ENCODE data around the gene GALNT3.

The GALNT3 gene

DNA sequence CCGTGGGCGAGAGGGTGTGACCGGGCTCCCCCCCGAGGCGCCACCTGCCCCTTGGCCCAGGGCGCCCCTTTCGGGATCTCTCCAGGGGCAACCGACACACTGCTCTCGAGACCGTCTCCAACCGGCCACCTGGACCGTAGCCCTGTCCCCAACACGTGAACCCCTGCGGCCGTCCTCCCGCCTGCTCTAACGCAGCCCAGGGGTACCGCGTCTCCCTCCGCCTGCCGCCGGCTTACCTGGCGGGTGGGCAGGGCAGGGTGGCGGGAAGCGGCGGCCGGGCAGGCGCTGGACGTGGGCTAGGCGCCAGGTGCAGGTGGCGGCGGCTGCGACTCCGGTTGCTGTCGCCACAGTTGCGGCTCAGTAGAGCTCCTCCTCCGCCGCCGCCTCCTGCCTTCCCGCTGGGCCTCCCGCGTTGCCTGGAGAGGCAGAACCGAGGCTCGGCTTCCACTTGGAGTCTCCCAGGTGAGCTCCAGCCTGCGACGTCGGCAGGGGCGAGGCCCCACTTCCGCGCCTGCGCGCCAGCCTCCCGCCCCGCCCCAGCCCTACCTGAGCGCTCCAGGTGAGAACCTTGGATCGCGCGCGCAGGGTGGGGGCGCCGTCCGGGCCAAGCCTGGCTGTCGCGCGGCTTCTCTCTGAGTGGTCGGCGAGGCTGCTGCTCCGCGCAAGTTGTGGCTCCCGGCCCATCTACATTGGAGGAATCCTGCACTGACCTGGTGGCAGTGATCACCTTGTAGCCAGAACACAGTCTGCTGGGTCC lies at the start of gene GALNT3:
Gene GALNT3 (minus strand): TSS at position 469 of the 757 bp plus-strand sequence. CDS start 23,547 bp downstream, outside the sequence.
- FAIRE-seq, result no peak

DNA sequence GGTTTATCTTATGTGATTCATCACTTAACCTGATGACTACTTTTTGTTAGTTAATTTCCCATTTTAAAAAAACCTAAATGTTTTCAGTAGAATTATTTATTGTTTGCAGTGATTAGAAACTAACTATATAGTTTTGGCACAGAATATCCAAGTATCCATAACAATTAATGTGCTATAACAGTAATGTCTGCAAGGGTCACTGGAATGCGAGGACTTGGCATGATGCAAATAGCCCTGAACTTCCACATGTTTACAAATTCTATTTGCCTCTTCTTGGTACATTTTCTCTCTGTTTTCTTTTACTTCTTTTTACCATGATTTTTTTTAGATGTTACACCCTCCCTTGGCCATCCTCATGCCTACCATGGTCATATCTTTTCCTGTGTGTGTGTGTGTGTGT lies 49.3 kb upstream of the GALNT3 start:
- no peak for FAIRE-seq

DNA sequence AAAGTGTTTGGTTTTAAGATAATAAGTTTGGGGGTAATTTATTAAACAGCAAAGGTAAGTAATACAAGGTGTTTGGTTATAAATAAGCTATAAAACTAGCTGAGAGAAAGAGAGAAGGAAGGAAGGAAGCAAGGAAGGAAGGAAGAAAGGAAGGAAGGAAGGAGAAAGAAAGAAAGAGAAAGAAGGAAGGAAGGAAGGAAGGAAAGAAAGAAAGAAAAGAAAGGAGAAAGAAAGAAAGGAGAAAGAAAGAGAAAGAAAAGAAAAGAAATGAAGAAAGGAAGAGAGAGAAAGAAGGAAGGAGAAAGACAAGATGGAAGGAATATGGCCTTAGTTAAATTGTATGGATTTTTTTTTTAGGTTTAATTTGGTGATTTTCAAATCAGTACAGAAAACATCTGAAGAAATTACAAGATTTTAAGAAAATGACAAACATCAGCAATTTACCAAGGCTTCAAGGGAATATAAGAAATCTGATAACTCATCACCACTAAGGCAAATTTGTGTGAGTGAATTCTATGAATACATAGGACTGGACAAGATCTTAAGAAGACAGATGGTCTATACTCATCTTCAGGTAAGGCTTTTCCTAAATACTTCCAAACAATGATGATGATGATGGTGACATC lies 46.4 kb upstream of the GALNT3 start:
- FAIRE-seq, result no peak

DNA sequence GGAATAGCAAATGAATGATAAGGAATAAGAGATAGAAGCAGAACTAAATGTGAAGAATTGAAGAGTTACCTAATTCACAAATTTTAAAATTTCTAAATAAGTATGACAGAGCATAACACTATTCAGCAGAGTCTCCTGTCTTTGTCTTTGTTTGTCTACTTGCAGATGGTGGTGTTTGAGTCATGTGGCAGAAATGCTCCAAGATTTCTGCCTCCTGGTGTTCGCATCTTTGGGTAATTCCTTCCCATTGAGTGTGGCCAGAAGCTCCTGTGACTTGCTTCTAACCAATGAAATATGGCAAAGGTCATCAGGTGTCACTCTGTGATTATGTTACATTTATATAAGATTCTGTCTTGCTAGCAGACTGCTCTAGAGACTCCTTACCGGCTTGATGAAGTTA lies 45.6 kb upstream of the GALNT3 start:
- no peak for FAIRE-seq

DNA sequence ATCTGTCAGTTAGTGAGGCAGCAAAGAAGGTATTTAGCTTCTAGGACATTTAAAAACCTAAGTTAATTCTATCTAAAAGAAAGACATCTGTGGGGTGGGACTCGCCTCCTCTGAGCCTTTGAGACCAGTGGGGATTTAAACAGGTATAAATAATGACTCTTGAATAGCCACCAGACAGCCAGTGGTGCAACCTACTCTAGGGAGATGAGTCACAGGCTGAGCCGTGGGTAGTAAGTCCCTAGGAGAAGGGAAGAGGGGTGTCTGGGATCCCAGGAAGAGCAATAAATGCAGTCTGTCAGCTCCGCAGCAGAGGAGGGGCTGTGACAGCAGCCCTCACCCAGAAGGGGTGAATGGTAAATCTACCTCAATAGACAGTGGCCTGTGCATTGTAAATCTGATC lies 43.1 kb upstream of the GALNT3 start:
- no peak for FAIRE-seq

DNA sequence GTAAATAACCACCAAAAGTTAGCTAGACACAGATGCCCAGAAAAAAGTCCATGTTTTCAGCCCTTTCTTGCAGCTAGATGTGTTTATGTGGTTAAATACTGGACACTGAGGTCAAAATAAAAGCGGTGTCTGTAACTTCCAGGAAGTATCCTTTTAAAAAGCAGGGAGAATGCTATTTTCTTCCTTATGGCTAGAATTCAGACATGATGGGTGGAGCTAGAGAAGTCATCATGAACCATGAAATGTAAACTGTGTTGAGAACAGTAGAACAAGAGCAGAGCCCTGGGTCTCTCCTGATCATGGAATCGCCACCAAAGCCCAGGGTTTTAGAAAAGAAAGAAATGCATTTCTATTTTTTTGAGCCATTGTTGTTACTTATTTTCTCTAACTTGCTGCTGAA lies 41.3 kb upstream of the GALNT3 start:
- no peak for FAIRE-seq

DNA sequence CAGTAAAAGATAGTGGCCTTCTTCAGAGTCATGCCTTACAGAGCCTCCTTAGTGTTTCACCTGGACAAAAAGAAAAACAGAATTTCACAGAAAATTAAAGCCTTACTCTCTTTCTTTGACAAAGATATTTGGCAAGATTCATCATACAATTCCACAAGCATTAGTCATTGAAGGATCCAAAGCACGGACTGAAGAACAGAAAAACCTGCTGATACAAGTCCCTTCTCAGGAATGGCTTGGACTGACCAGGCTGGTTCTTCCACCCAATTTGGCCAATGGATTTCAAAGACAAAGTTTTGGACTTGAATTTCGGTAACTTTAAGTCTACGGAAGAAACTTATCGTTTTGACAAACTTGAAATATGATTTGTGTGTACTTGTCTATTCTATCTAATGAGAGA lies 39.1 kb upstream of the GALNT3 start:
- no peak for FAIRE-seq

DNA sequence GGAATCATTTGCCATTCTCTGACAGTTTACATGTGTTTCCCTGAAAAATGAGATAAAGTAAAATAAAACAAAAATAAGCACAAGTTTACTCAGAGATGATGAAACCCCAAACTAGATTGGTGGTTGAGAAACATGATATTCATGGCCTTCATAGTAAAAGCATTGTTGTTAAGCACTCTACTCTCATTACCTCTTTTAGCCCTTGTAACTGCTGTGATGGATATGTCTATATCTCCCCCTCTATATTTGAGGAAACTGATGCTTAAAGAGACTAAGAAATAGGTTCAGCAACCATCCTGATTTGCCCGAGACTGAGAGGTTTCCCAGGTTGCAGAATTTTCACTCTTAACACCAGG lies 33.9 kb upstream of the GALNT3 start:
- FAIRE-seq, result no peak

DNA sequence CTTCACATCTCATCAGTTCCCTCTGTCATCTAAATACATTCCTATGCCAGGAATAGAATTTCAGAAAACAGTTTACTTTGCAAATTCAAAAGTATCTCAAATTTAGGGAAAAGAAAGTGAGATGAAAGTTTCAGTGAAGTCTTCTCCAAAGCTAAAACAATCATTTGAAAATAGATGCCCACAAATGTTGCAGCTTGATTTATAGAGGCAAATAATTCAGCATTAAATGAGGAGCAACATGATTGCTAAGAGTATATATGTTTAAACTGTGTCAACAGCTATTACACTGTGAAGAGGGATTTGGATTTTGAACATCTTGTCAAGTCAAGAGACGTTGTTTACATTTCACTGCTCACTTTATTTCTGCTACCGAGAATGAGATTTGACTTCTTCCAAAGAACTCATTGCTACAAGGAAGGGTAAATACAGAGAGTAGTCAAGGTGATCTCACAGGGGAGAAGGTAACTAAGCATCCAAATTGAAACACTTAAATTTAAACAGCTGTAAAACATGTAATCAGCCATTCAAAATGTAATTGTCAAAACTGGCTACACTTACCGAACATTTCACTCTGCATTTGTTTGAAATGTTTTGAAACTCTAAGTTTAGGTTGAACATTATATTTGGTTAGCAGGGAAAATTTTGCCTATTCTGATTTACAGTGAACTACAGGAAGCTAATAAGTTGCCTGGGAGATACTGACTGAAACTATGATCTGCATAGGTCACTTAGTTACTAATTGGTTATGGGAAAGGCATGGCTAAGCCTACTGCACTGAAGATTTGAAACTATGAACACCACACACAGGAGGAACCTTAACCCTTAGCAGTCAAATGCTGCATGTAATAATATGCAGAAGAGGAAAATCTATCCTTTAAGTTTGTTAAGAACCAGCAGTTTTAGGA lies 33.2 kb upstream of the GALNT3 start:
- peak; percentile 99 for FAIRE-seq

DNA sequence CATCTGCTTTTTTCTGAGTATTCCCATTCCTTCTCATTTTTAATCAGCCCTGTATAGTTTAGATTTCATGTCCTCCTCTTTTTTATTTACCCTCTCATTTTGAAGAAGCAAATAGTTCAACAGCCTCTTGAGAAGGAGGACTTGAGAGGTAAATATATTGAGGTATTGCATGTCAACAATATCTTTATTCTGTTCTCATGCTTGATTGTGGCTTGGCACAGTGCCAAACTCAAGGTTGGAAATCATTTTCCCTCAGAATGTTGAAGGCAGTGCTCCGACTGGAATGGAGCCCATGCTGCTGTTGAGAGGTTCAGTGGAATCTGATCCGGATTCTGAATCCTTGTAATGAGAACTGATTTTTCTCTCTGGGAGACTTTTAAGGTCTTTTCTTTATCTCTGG lies 31.0 kb upstream of the GALNT3 start:
- FAIRE-seq, result no peak

DNA sequence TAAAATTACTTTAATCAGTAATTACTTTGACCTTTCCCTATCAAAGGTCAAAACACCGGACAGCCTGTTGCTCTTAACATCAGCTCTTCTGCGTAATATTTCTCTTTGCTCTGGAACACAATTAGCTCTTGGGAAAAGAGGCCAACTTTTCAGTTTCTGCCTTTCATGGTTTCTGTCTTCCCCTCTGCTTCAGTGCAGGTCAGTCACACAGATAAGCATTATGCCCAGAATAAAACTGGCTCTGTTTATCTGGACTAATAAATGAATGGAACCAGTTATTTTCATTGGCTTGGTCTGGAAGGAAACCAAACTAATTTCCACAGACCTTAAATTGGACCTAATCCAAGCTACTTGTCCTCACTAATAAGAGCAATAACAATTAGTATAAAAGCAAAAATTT lies 26.2 kb upstream of the GALNT3 start:
- FAIRE-seq, result no peak

DNA sequence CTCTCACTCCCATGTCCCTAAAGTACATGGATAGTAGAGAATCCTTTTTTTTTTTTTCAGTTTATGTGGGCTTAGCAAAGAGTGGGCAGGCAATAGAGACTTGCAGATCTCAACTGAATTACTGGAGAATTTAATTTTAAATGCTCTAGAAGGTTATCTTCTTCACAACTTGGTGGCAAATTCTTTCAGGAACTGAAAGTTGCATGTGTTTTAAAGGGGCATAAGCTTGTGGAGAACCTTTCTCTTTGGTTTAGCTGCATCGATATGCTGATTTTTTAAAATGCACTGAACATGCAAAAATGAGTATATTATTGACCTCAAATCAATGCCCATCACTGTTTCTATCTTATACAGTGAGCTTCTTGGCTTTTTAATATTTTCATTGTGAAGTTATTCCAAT lies 24.9 kb upstream of the GALNT3 start:
- no peak for FAIRE-seq

DNA sequence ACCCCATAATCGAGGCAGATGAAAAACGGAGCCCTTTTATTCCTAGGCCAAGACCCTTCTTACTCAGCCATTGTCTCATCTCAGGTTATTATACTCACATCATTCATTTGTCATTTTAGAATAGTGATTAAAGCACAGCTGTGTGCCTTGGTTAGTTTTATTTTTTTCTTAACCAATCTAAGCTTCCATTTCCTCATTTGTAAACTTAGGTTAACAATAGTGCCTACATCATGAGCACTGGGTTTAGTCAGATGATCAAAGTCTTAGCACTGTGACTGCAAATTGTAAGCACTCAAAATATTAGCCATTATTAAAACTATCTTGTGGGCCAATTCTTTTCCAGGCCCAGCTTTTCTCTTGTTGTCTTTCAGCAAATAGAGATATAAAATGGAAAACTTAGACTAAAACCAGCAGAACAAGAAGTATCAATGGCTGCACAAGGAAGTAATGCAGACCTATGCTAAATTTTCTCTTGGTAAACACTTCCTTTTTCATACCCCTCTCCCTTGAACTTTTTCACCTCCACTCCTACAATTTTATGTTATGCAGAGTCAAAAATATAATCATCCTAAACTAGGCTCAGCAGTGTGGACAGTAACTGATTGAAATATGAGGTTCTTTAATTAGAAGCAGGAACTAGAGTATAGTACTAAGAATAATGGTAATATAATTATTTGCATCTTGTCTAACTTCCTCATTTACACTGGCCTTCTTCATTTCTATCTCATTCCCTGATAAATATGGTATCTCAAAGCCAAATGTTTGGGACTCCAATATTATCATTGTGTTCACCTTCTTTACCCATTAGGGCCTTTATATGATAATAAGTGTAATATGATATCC lies 21.5 kb upstream of the GALNT3 start:
- FAIRE-seq, result no peak

DNA sequence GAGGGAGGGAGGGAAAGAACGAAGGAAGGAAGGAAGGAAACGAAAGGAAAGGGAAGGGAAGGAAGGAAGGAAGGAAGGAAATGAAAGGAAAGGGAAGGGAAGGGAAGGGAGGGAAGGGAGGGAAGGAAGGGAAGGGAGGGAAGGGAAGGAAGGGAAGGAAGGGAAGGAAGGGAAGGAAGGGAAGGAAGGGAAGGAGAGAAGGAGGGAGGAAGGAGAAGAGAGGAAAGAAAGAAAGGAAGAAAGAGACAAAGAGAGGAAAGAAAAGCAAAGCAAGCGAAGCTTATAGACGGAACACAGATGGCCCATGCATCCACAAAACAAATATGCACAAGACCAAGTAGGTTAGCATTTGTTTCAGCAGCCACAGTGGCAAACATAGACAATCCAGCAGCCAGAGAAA lies 20.4 kb upstream of the GALNT3 start:
- FAIRE-seq, result no peak

DNA sequence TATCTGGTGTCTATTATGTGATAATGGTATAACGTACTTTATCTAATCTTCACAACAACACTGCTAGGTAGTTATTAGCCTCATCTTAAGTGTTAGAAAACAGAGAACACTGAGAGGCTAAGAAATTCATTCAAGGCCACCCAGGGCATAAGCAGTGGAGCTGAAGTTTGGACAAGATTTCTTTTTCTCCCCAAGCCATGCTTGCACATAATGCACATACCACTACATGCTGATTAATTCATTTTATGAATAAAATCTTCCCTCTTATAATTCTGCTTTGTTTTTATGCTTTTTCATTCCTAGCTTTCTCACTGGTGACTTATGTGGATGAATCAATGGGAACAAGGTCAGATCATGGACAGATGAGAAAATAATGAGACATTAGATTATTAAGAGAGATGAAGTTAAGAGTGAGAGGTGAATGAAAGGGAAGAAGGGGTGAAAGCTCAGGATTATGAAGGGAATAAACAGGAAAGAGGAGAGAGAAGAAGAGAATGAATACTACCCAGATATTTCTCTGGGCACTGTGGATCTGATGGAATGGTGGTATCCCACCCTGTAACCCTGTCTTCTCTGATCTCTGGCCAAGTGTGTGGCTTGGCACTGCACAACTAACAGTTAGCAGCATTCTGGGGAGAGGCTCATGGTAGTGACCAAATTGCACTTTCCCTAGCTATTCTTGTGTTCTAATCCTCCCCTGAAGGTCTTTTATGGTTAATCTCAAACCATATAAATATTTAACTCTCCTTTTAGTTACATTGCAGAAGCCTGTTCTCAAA lies 17.7 kb upstream of the GALNT3 start:
- no peak for FAIRE-seq

DNA sequence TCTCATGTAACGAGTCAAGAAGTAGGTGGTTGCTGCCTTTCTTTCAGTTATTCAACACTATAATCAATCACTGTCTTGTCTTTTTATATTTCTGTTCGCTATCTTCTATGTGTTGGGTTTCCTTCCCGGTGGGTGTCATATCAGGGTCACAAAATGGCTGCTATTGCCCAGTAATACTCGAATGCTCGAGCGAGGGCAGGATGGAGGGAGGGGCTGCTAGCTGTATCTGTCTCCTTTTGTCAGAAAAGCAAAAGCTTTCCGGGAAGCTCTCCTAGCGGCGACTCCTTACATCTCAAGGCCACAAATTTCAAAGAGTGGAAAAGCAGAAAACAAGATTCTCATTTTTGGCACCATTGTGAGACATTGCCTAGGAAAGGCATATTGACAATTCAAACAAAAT lies 16.4 kb upstream of the GALNT3 start:
- FAIRE-seq, result no peak

DNA sequence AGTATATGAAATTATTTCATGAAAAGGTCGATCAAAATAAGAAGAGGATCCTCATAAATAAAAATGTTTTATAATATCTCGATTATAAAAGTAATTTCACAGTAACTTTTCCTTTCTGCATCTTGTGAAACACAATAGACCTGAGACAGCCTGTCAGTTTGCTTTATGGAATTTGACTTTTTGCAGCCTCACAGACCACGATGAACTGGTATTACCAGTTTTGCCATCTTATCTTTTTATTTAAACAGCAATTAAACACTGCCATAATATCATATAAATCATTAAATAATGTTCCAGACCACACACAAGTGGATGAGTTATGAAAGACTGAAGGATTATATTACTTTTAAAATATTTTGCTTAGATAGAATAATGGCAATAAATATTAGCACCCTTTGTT lies 10.7 kb upstream of the GALNT3 start:
- FAIRE-seq, result peak; percentile 82

DNA sequence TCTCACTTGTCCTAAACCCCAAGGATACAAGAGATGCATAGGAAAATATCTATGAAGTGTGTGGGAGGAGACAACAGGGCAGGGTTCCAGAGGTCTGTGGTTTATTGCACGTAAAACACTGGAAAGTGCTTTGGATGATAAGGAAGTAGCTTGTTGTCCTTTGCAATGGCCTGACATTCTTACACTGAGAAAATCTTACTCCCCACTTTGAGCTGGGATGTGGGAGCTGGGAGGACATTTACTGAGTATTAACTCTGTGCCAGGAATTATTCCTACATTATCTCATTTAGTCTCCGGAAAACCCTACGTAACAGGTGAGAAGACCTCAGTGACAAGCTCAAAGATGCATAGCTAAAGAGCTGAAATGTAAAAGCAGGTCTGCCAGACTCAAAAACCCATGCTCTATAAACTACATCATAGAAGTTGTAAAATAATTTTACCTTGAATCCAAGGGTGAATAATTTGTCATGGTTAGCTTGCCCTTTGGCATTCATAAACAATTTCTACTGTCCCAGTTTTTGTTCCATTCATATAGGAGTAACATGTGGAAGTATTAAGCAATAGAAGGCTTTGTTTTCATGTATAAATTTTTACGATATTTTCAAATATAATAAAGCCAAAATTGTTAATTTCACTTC lies 9.2 kb upstream of the GALNT3 start:
- FAIRE-seq, result no peak

DNA sequence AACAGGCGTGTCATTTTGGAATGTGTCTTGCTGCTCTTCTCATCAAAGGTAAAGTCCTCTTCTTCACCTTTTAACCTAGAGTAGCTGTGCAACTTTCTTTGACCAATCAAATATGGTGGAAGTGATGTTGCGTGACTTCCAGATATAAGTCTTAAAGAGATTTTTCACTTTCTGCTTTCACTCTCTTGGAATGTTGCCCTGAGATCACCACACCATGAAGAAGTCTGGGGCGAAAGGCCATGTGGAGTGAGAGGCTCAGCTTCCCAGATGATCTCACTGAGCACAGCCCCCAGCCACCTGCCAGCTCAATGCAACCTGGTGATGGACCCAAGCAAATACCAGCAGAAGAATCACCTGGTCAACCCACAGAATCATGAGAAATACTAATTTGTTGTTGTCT lies 7.1 kb upstream of the GALNT3 start:
- FAIRE-seq, result no peak

DNA sequence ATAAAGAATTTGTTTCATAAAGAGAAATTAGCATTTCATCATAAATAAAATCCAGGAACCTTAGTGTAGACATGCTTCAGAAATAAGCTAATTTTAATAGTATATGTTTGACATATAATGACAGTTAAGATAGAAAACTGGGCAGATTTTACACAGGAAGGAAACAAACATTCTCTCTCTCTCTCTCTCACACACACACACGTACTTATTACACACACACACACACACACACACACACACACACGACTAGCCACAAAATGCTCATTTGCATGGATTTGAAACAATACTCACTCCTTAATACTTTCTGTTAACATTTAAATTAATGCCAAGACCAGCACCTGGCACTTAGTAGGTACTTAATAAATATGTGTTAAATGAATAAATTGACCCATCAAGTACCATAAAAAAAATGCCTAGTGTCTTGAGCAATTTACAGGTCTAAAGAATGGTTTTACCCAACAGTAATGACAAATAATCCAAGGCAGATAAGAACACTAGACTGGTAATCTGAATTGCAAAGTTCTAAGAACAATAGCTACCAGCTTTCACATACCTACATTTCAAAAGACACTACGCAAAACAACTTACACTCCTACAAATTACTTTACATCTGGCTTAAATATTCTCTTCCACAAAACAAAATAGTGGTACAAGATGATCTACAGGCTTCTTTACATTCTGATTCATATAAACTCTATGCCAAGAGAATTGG lies 2.9 kb upstream of the GALNT3 start:
- no peak for FAIRE-seq

DNA sequence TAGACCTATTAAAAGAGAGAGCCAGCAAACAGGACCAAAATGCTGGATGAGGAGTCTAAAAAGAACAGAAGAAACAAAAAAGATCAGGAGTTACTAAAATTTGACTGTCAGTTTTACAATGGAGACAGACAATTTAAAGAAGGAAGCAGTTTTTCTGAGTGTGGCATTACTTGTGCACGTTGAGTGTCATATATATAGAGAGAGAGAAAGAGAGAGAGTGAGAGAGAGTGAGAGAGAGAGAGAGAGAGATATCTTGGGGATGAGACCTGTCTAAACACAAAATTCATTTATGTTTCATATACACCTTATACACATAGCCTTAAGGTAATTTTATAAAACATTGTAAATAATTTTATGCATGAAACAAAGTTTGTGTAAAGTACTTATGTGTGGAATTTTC lies 2.1 kb upstream of the GALNT3 start:
- no peak for FAIRE-seq
